ENCODE measurements around the gene TMEM254.

The TMEM254 gene

GRCh38 chr10:80077869-80078447 is 507 bp upstream of the TMEM254 start:
- no peak for TF ChIP-seq CTCF (IDR thresholded peaks at IDR 0.05)

- TF ChIP-seq CTCF (IDR thresholded peaks at IDR 0.05) = no peak
These were observed 851 bp downstream of the TMEM254 start for GRCh38 chr10:80079312-80079719.

GRCh38 chr10:80081026-80081425 is 2.6 kb downstream of the TMEM254 start:
- no peak for TF ChIP-seq CTCF (IDR thresholded peaks at IDR 0.05)

- TF ChIP-seq CTCF (IDR thresholded peaks at IDR 0.05) = no peak
These were observed 3.6 kb downstream of the TMEM254 start for GRCh38 chr10:80081801-80082750.

- TF ChIP-seq CTCF (IDR thresholded peaks at IDR 0.05) = no peak
These were observed 11.7 kb downstream of the TMEM254 start for GRCh38 chr10:80090121-80090520.

- no peak for TF ChIP-seq CTCF (IDR thresholded peaks at IDR 0.05)
These were observed 15.8 kb downstream of the TMEM254 start for GRCh38 chr10:80094231-80094630.

GRCh38 chr10:80100116-80100515 is 21.7 kb downstream of the TMEM254 start:
- TF ChIP-seq CTCF (IDR thresholded peaks at IDR 0.05) = no peak
